ENCODE results near the gene DRC1.

GRCh38 chr2:26485725-26486418 is 84.2 kb downstream of the DRC1 start:
- TF ChIP-seq, protein P1, sequence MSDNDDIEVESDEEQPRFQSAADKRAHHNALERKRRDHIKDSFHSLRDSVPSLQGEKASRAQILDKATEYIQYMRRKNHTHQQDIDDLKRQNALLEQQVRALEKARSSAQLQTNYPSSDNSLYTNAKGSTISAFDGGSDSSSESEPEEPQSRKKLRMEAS (IDR thresholded peaks at IDR 0.05) = no peak
- TF ChIP-seq RAD21 (conservative IDR thresholded peaks at IDR 0.05 in 1 of 2, IDR thresholded peaks at IDR 0.05 in 1 of 2) (no peak), REST (IDR thresholded peaks at IDR 0.05) (no peak), JUN (IDR thresholded peaks at IDR 0.05) (no peak), CEBPB (IDR thresholded peaks at IDR 0.05) (no peak), BHLHE40 (IDR thresholded peaks at IDR 0.05; ENCODE audit: low read depth, low read length) (no peak), HDAC2 (IDR thresholded peaks at IDR 0.05) (no peak), RCOR1 (IDR thresholded peaks at IDR 0.05; ENCODE audit: low read depth, low read length) (no peak), POLR2A (IDR thresholded peaks at IDR 0.05; ENCODE audit: low read length) (no peak), MAZ (IDR thresholded peaks at IDR 0.05; ENCODE audit: borderline replicate concordance, low read depth, low read length) (no peak)
- TF ChIP-seq, protein P2, sequence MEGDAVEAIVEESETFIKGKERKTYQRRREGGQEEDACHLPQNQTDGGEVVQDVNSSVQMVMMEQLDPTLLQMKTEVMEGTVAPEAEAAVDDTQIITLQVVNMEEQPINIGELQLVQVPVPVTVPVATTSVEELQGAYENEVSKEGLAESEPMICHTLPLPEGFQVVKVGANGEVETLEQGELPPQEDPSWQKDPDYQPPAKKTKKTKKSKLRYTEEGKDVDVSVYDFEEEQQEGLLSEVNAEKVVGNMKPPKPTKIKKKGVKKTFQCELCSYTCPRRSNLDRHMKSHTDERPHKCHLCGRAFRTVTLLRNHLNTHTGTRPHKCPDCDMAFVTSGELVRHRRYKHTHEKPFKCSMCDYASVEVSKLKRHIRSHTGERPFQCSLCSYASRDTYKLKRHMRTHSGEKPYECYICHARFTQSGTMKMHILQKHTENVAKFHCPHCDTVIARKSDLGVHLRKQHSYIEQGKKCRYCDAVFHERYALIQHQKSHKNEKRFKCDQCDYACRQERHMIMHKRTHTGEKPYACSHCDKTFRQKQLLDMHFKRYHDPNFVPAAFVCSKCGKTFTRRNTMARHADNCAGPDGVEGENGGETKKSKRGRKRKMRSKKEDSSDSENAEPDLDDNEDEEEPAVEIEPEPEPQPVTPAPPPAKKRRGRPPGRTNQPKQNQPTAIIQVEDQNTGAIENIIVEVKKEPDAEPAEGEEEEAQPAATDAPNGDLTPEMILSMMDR (IDR thresholded peaks at IDR 0.05) = no peak
